Esophagus squamous epithelium (tissue), 4 donors: Measurements from ENCODE around the gene TREML2.

ENCODE experiments used
- POLR2A ChIP-seq, 4 donors: fragments of 450-650 bp; IDR thresholded peaks; one replicate each; pipeline ENCODE4 v1.6.1; 2017; ENCODE audit warnings: antibody characterized with exemption in 4 of 4, mild to moderate bottlenecking in 4 of 4, moderate library complexity in 3 of 4
- TF ChIP-seq, protein P1 (sequence below), 6 experiments: fragments of 450-650 bp in 4 of 6; fragments of 200-600 bp in 2 of 6; sonication (generic) in 2 of 6; IDR thresholded peaks; one replicate each; pipeline ENCODE4 v1.5.1; 2016 to 2019; ENCODE audit warnings: antibody characterized with exemption in 6 of 6, mild to moderate bottlenecking in 4 of 6, moderate library complexity in 4 of 6

GRCh38 chr6:41231246-41231645 lies 30.3 kb upstream of the TREML2 start:
- TF ChIP-seq, protein P1, sequence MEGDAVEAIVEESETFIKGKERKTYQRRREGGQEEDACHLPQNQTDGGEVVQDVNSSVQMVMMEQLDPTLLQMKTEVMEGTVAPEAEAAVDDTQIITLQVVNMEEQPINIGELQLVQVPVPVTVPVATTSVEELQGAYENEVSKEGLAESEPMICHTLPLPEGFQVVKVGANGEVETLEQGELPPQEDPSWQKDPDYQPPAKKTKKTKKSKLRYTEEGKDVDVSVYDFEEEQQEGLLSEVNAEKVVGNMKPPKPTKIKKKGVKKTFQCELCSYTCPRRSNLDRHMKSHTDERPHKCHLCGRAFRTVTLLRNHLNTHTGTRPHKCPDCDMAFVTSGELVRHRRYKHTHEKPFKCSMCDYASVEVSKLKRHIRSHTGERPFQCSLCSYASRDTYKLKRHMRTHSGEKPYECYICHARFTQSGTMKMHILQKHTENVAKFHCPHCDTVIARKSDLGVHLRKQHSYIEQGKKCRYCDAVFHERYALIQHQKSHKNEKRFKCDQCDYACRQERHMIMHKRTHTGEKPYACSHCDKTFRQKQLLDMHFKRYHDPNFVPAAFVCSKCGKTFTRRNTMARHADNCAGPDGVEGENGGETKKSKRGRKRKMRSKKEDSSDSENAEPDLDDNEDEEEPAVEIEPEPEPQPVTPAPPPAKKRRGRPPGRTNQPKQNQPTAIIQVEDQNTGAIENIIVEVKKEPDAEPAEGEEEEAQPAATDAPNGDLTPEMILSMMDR (IDR thresholded peaks at IDR 0.05) = no peak
- TF ChIP-seq POLR2A (IDR thresholded peaks at IDR 0.05) = no peak
